T-helper 2 cell treated with Interferon-gamma antibody and Interleukin-4, amounts not matched to agents 5 μg/mL and 100 μg/mL, for 36 hours (primary cell): Measurements from ENCODE around the gene FHIT.

Experiments
- DNase-seq: peaks from one replicate; pipeline ENCODE4 v3.0.0; 2021; ENCODE audit warnings: low spot score
- H3K27ac Mint-ChIP-seq: one replicate; pipeline ENCODE4 v1.8.0; 2021; ENCODE audit warnings: mild to moderate bottlenecking, mixed read lengths
- H3K27me3 Mint-ChIP-seq: one replicate; pipeline ENCODE4 v1.8.0; 2021; ENCODE audit warnings: low read depth, mixed read lengths
- H3K36me3 Mint-ChIP-seq: one replicate; pipeline ENCODE4 v1.8.0; 2021; ENCODE audit warnings: low read depth, mixed read lengths
- H3K4me1 Mint-ChIP-seq: one replicate; pipeline ENCODE4 v1.8.0; 2021; ENCODE audit warnings: low read depth, mixed read lengths
- H3K4me3 Mint-ChIP-seq: one replicate; pipeline ENCODE4 v1.8.0; 2022; ENCODE audit warnings: mild to moderate bottlenecking, moderate library complexity, mixed read lengths
- H3K9me3 Mint-ChIP-seq: one replicate; pipeline ENCODE4 v1.8.0; 2021; ENCODE audit warnings: mixed read lengths

The FHIT gene

GRCh38 chr3:60431599-60431958, 819.7 kb downstream of the FHIT start:
- Mint-ChIP-seq H3K4me1 (peaks cover 14% of the 10 kb centered on the region), H3K36me3 (no peaks in the 10 kb centered on the region), H3K4me3 (no peak overlapping the region), H3K9me3 (no peaks in the 10 kb centered on the region), H3K27me3 (no peaks in the 10 kb centered on the region), H3K27ac (no peak overlapping the region)
- no peak for DNase-seq

GRCh38 chr3:60430205-60430604, 821.0 kb downstream of the FHIT start:
- no peaks in the 10 kb centered on the region for H3K27me3 Mint-ChIP-seq
- no peak for DNase-seq
- peaks cover 14% of the 10 kb centered on the region for H3K4me1 Mint-ChIP-seq
- H3K27ac Mint-ChIP-seq: no peak overlapping the region
- no peak overlapping the region for H3K4me3 Mint-ChIP-seq
- H3K36me3 Mint-ChIP-seq: no peaks in the 10 kb centered on the region
- H3K9me3 Mint-ChIP-seq: no peaks in the 10 kb centered on the region

GRCh38 chr3:60427109-60427508, 824.1 kb downstream of the FHIT start:
- Mint-ChIP-seq H3K4me3 (no peak overlapping the region), H3K27me3 (no peaks in the 10 kb centered on the region), H3K36me3 (no peaks in the 10 kb centered on the region), H3K27ac (no peak overlapping the region), H3K9me3 (no peaks in the 10 kb centered on the region), H3K4me1 (peaks cover 14% of the 10 kb centered on the region)
- no peak for DNase-seq

- Mint-ChIP-seq H3K4me1 (peaks cover 6% of the 10 kb centered on the region), H3K4me3 (no peak overlapping the region)
Observed at GRCh38 chr3:60424942-60425341, 826.3 kb downstream of the FHIT start.

GRCh38 chr3:60424034-60424433, 827.2 kb downstream of the FHIT start:
- no peaks in the 10 kb centered on the region for H3K36me3 Mint-ChIP-seq
- no peak for DNase-seq
- H3K4me1 Mint-ChIP-seq: no peaks in the 10 kb centered on the region
- no peak overlapping the region for H3K27ac Mint-ChIP-seq
- no peaks in the 10 kb centered on the region for H3K9me3 Mint-ChIP-seq
- H3K27me3 Mint-ChIP-seq: no peaks in the 10 kb centered on the region
- H3K4me3 Mint-ChIP-seq: no peak overlapping the region

More at GRCh38 chr3:60424942-60425341, 826.3 kb downstream of the FHIT start:
- H3K27ac Mint-ChIP-seq: no peak overlapping the region
- H3K27me3 Mint-ChIP-seq: no peaks in the 10 kb centered on the region
- H3K36me3 Mint-ChIP-seq: no peaks in the 10 kb centered on the region
- no peaks in the 10 kb centered on the region for H3K9me3 Mint-ChIP-seq
- no peak for DNase-seq

GRCh38 chr3:60423556-60423955, 827.7 kb downstream of the FHIT start:
- no peaks in the 10 kb centered on the region for H3K36me3 Mint-ChIP-seq
- H3K9me3 Mint-ChIP-seq: no peaks in the 10 kb centered on the region
- H3K4me3 Mint-ChIP-seq: no peak overlapping the region
- H3K4me1 Mint-ChIP-seq: no peaks in the 10 kb centered on the region
- no peak for DNase-seq
- H3K27ac Mint-ChIP-seq: no peak overlapping the region
- no peaks in the 10 kb centered on the region for H3K27me3 Mint-ChIP-seq

GRCh38 chr3:60421749-60422446, 829.4 kb downstream of the FHIT start:
- no peak for DNase-seq
- no peak overlapping the region for H3K27ac Mint-ChIP-seq
- H3K4me1 Mint-ChIP-seq: no peaks in the 10 kb centered on the region
- no peaks in the 10 kb centered on the region for H3K27me3 Mint-ChIP-seq
- no peak overlapping the region for H3K4me3 Mint-ChIP-seq
- H3K9me3 Mint-ChIP-seq: no peaks in the 10 kb centered on the region
- no peaks in the 10 kb centered on the region for H3K36me3 Mint-ChIP-seq

GRCh38 chr3:60417576-60417975, 833.7 kb downstream of the FHIT start:
- Mint-ChIP-seq H3K27ac (no peak overlapping the region), H3K9me3 (peaks cover 7% of the 10 kb centered on the region), H3K36me3 (peaks cover 3% of the 10 kb centered on the region), H3K27me3 (no peaks in the 10 kb centered on the region), H3K4me1 (no peaks in the 10 kb centered on the region), H3K4me3 (no peak overlapping the region)
- no peak for DNase-seq

- Mint-ChIP-seq H3K27ac (no peak overlapping the region), H3K9me3 (peaks cover 7% of the 10 kb centered on the region), H3K4me3 (no peak overlapping the region), H3K27me3 (no peaks in the 10 kb centered on the region), H3K4me1 (no peaks in the 10 kb centered on the region), H3K36me3 (peaks cover 3% of the 10 kb centered on the region)
- DNase-seq: no peak
Observed at GRCh38 chr3:60414011-60414410, 837.2 kb downstream of the FHIT start.

GRCh38 chr3:60413551-60413950, 837.7 kb downstream of the FHIT start:
- Mint-ChIP-seq H3K4me1 (no peaks in the 10 kb centered on the region), H3K27me3 (no peaks in the 10 kb centered on the region), H3K4me3 (no peak overlapping the region), H3K36me3 (peaks cover 3% of the 10 kb centered on the region), H3K27ac (no peak overlapping the region), H3K9me3 (peaks cover 7% of the 10 kb centered on the region)
- no peak for DNase-seq

- Mint-ChIP-seq H3K27me3 (no peaks in the 10 kb centered on the region), H3K4me1 (peaks cover 3% of the 10 kb centered on the region), H3K36me3 (no peaks in the 10 kb centered on the region), H3K9me3 (no peaks in the 10 kb centered on the region), H3K27ac (no peak overlapping the region), H3K4me3 (no peak overlapping the region)
- no peak for DNase-seq
Observed at GRCh38 chr3:60403866-60404265, 847.4 kb downstream of the FHIT start.

- H3K9me3 Mint-ChIP-seq: peaks cover 2% of the 10 kb centered on the region
- DNase-seq: no peak
- no peak overlapping the region for H3K27ac Mint-ChIP-seq
- no peaks in the 10 kb centered on the region for H3K36me3 Mint-ChIP-seq
- H3K4me1 Mint-ChIP-seq: peaks cover 3% of the 10 kb centered on the region
- H3K27me3 Mint-ChIP-seq: no peaks in the 10 kb centered on the region
- no peak overlapping the region for H3K4me3 Mint-ChIP-seq
Observed at GRCh38 chr3:60402931-60403330, 848.3 kb downstream of the FHIT start.

- Mint-ChIP-seq H3K4me3 (no peak overlapping the region), H3K27me3 (no peaks in the 10 kb centered on the region), H3K36me3 (no peaks in the 10 kb centered on the region), H3K27ac (no peak overlapping the region), H3K4me1 (peaks cover 3% of the 10 kb centered on the region), H3K9me3 (peaks cover 6% of the 10 kb centered on the region)
- no peak for DNase-seq
Observed at GRCh38 chr3:60399861-60400845, 851.1 kb downstream of the FHIT start.

GRCh38 chr3:60399292-60399691, 852.0 kb downstream of the FHIT start:
- Mint-ChIP-seq H3K27ac (no peak overlapping the region), H3K36me3 (no peaks in the 10 kb centered on the region), H3K4me1 (peaks cover 3% of the 10 kb centered on the region), H3K4me3 (no peak overlapping the region), H3K9me3 (peaks cover 6% of the 10 kb centered on the region), H3K27me3 (no peaks in the 10 kb centered on the region)
- DNase-seq: no peak
